OCI-LY3 (cell line): ENCODE data around the gene ABCC6.
"Not testable (repeated sequence)": the region's sequence is repeated elsewhere in the genome, so short reads cannot be mapped to it uniquely, and the experiment has no call there.

Experiments
- H2AFZ ChIP-seq: fragments of 200-600, 300-600 bp; shearing (Covaris generic); 2 replicates; pipeline ENCODE4 v1.6.0; 2014; ENCODE audit warnings: antibody characterized with exemption, low read depth, low read length
- H3K27ac ChIP-seq: fragments of 200-600, 300-600 bp; sonication (generic); 2 replicates; pipeline ENCODE4 v1.5.1; 2014; ENCODE audit warnings: mild to moderate bottlenecking, low read length, moderate library complexity, mixed read lengths
- H3K27me3 ChIP-seq: fragments of 200-600, 300-600 bp; sonication (generic); 2 replicates; pipeline ENCODE4 v1.6.1; 2014; ENCODE audit warnings: low read depth, low read length, mixed read lengths
- H3K36me3 ChIP-seq: fragments of 200-600, 300-600 bp; sonication (generic); replicated peaks from 2 replicates; pipeline ENCODE3; 2014; ENCODE audit warnings: low read depth, low read length, mixed read lengths
- H3K4me1 ChIP-seq: fragments of 300-600, 200-600 bp; sonication (generic); 2 replicates; pipeline ENCODE4 v1.6.1; 2014; ENCODE audit warnings: low read length, mixed read lengths
- H3K4me2 ChIP-seq: fragments of 200-600, 300-600 bp; sonication (generic); 2 replicates; pipeline ENCODE4 v1.6.1; 2014; ENCODE audit warnings: low read length, mixed read lengths
- H3K4me3 ChIP-seq: fragments of 300-600, 200-600 bp; sonication (generic); 2 replicates; pipeline ENCODE4 v1.5.1; 2014; ENCODE audit warnings: antibody characterized with exemption, mild to moderate bottlenecking, low read length, moderate library complexity
- H3K79me2 ChIP-seq: fragments of 300-600, 200-600 bp; shearing (Covaris generic); 2 replicates; pipeline ENCODE4 v1.6.1; 2014; ENCODE audit warnings: mild to moderate bottlenecking, low read length, mixed read lengths
- H3K9ac ChIP-seq: fragments of 300-600, 200-600 bp; shearing (Covaris generic); 2 replicates; pipeline ENCODE4 v1.6.0; 2014; ENCODE audit warnings: mild to moderate bottlenecking, low read length, moderate library complexity
- H3K9me3 ChIP-seq: fragments of 200-600, 300-600 bp; shearing (Covaris generic); 2 replicates; pipeline ENCODE4 v1.6.1; 2014; ENCODE audit warnings: low read length, mixed read lengths; ENCODE audit not compliant: insufficient read depth
- H4K20me1 ChIP-seq: fragments of 200-600, 300-600 bp; sonication (generic); 2 replicates; pipeline ENCODE4 v1.6.1; 2016; ENCODE audit warnings: low read length, mixed read lengths; ENCODE audit not compliant: insufficient read depth
- CTCF ChIP-seq: fragments of 200-600, 300-600 bp; sonication (generic); IDR thresholded peaks from 2 replicates; pipeline ENCODE4 v1.5.1; 2014; ENCODE audit warnings: antibody characterized with exemption, low read length, low read depth
- EZH2phosphoT487 ChIP-seq: fragments of 200-600 bp; shearing (Covaris generic); IDR thresholded peaks from 2 replicates; pipeline ENCODE4 v1.6.1; 2018; ENCODE audit warnings: antibody characterized with exemption, mixed run types, low read depth

The ABCC6 gene

GRCh38 chr16:16158082-16158658 lies 65.1 kb downstream of the ABCC6 start:
- Histone ChIP-seq H3K4me2 (no peak overlapping the region), H3K27ac (no peak overlapping the region), H3K4me1 (no peaks in the 10 kb centered on the region), H3K9me3 (no peaks in the 10 kb centered on the region), H3K79me2 (no peaks in the 10 kb centered on the region), H3K36me3 (no peaks in the 10 kb centered on the region), H2AFZ (no peak overlapping the region), H3K9ac (no peak overlapping the region), H3K4me3 (no peak overlapping the region), H4K20me1 (no peaks in the 10 kb centered on the region), H3K27me3 (no peaks in the 10 kb centered on the region)
- no peak for TF ChIP-seq EZH2phosphoT487
- TF ChIP-seq CTCF = no peak

- Histone ChIP-seq H3K27me3 (no peaks in the 10 kb centered on the region), H3K4me1 (no peaks in the 10 kb centered on the region), H3K4me3 (no peak overlapping the region), H3K36me3 (no peaks in the 10 kb centered on the region), H4K20me1 (no peaks in the 10 kb centered on the region), H2AFZ (no peak overlapping the region), H3K79me2 (no peaks in the 10 kb centered on the region), H3K27ac (no peak overlapping the region), H3K9ac (no peak overlapping the region), H3K9me3 (no peaks in the 10 kb centered on the region), H3K4me2 (no peak overlapping the region)
- TF ChIP-seq CTCF = no peak
- no peak for TF ChIP-seq EZH2phosphoT487
Observed at GRCh38 chr16:16157166-16157565, 66.1 kb downstream of the ABCC6 start.

DNA sequence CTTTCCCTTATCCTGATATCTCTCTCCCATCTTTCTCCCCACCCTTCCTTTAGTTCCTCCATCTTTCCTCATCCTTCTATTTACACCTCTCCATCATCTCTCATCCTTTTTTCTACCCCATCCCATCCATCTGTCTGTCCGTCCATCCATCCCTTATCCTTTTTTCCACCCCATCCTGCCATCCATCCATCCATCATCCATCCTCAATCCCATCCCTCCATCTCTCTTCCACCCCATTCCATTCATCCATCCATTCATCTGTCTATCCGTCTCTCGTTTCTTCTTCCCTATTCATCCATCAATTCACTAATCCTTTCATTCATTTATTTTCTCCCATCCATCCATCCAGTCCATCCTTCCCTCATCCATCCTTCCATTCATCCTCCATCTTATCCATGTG lies 68.1 kb downstream of the ABCC6 start:
- Histone ChIP-seq H3K4me2 (no peak overlapping the region), H2AFZ (no peak overlapping the region), H3K36me3 (no peaks in the 10 kb centered on the region)

GRCh38 chr16:16154281-16154951 lies 68.9 kb downstream of the ABCC6 start:
- H3K9ac ChIP-seq = no peak overlapping the region
- no peak overlapping the region for H3K4me2 ChIP-seq
- no peak overlapping the region for H2AFZ ChIP-seq
- H4K20me1 ChIP-seq = no peaks in the 10 kb centered on the region
- no peaks in the 10 kb centered on the region for H3K27me3 ChIP-seq
- TF ChIP-seq EZH2phosphoT487 = no peak
- TF ChIP-seq CTCF = no peak
- H3K9me3 ChIP-seq = no peaks in the 10 kb centered on the region
- no peaks in the 10 kb centered on the region for H3K79me2 ChIP-seq
- H3K27ac ChIP-seq = no peak overlapping the region
- H3K36me3 ChIP-seq = no peaks in the 10 kb centered on the region
- no peak overlapping the region for H3K4me3 ChIP-seq
- H3K4me1 ChIP-seq = no peaks in the 10 kb centered on the region

More for the DNA sequence above, 68.1 kb downstream of the ABCC6 start:
- H3K4me1 ChIP-seq = no peaks in the 10 kb centered on the region
- no peaks in the 10 kb centered on the region for H3K9me3 ChIP-seq
- H3K27me3 ChIP-seq = no peaks in the 10 kb centered on the region
- TF ChIP-seq EZH2phosphoT487 (no peak), CTCF (no peak)
- no peaks in the 10 kb centered on the region for H3K79me2 ChIP-seq
- no peaks in the 10 kb centered on the region for H4K20me1 ChIP-seq
- H3K9ac ChIP-seq = no peak overlapping the region
- H3K27ac ChIP-seq = no peak overlapping the region
- H3K4me3 ChIP-seq = no peak overlapping the region

DNA sequence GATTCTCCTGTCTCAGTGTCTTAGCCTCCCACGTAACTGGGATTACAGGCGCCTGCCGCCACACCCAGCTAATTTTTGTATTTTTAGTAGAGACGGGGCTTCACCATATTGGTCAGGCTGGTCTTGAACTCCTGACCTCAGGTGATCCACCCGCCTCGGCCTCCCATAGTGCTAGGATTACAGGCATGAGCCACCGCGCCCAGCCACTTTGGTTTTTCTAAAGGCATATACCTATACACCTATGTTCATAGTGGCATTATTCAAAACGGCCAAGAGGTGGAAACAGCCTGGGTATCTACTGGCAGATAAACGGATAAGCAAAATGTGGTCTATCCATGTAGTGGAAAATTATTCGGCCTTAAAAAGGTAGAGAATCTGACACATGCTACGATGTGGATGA lies 70.3 kb downstream of the ABCC6 start:
- not testable (repeated sequence) for H4K20me1 ChIP-seq, H3K9me3 ChIP-seq, H3K27me3 ChIP-seq, H3K4me2 ChIP-seq, H3K9ac ChIP-seq, H3K79me2 ChIP-seq, H3K27ac ChIP-seq, H2AFZ ChIP-seq, H3K4me1 ChIP-seq, H3K36me3 ChIP-seq, H3K4me3 ChIP-seq
